Measurements from ENCODE around the gene ACAA1.

GRCh38 chr3:38147421-38147820 lies 10.5 kb upstream of the ACAA1 start:
- TF ChIP-seq CTCF (IDR thresholded peaks at IDR 0.05) (no peak), POLR2A (IDR thresholded peaks at IDR 0.05) (no peak)
